ENCODE results near the gene MS4A3.
"Not testable (repeated sequence)": the region's sequence is repeated elsewhere in the genome, so short reads cannot be mapped to it uniquely, and the experiment has no call there.

MS4A3 gene

DNA sequence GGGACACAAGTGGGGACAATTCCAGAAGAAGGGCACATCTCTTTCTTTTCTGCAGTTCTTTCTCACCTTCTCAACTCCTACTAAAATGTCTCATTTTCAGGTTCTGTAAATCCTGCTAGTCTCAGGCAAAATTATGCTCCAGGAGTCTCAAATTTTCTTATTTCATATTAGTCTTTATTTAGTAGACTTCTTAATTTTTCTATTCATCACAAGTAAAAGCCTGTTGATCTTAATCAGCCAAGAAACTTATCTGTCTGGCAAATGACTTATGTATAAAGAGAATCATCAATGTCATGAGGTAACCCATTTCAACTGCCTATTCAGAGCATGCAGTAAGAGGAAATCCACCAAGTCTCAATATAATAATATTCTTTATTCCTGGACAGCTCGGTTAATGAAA is 31.9 kb downstream of the MS4A3 start, which contains the start of gene MS4A2:
Gene MS4A2 (plus strand): TSS at position 301 of the 400 bp plus-strand sequence. CDS start 102 bp downstream, outside the sequence.
- no peak within 1 kb of the TSS for H2AFZ ChIP-seq (ENCODE audit: low read length, unreplicated experiment)

DNA sequence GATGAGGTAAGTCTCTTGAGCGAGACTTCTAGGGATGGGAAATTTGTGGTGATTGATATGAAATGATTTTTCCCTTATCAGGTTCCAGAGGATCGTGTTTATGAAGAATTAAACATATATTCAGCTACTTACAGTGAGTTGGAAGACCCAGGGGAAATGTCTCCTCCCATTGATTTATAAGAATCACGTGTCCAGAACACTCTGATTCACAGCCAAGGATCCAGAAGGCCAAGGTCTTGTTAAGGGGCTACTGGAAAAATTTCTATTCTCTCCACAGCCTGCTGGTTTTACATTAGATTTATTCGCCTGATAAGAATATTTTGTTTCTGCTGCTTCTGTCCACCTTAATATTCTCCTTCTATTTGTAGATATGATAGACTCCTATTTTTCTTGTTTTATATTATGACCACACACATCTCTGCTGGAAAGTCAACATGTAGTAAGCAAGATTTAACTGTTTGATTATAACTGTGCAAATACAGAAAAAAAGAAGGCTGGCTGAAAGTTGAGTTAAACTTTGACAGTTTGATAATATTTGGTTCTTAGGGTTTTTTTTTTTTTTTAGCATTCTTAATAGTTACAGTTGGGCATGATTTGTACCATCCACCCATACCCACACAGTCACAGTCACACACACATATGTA is 39.1 kb downstream of the MS4A3 start:
- Histone ChIP-seq H3K79me2 (ENCODE audit: control insufficient read depth, insufficient read depth, low read length, unreplicated experiment) (no peaks in the 10 kb centered on the region), H3K36me3 (ENCODE audit: insufficient read depth, low read length) (no peaks in the 10 kb centered on the region), H3K4me3 (ENCODE audit: low read depth, low read length) (no peak overlapping the region), H3K27me3 (ENCODE audit: insufficient read depth, low read length) (no peaks in the 10 kb centered on the region), H3K27ac (ENCODE audit: low read depth, low read length) (no peak overlapping the region), H3K4me1 (ENCODE audit: control insufficient read depth, insufficient read depth, low read length, unreplicated experiment) (no peaks in the 10 kb centered on the region), H2AFZ (ENCODE audit: low read length, unreplicated experiment) (no peak overlapping the region)

More for the DNA sequence above, 31.9 kb downstream of the MS4A3 start, which contains the start of gene MS4A2:
- Histone ChIP-seq H3K4me1 (ENCODE audit: control insufficient read depth, insufficient read depth, low read length, unreplicated experiment) (no peaks in the 10 kb centered on the region), H3K4me3 (ENCODE audit: low read depth, low read length) (no peak within 1 kb of the TSS), H3K79me2 (ENCODE audit: control insufficient read depth, insufficient read depth, low read length, unreplicated experiment) (no peaks in the 10 kb centered on the region), H3K27me3 (ENCODE audit: insufficient read depth, low read length) (no peaks in the 10 kb centered on the region), H3K36me3 (ENCODE audit: insufficient read depth, low read length) (no peaks in the 10 kb centered on the region), H3K27ac (ENCODE audit: low read depth, low read length) (no peak within 1 kb of the TSS)

DNA sequence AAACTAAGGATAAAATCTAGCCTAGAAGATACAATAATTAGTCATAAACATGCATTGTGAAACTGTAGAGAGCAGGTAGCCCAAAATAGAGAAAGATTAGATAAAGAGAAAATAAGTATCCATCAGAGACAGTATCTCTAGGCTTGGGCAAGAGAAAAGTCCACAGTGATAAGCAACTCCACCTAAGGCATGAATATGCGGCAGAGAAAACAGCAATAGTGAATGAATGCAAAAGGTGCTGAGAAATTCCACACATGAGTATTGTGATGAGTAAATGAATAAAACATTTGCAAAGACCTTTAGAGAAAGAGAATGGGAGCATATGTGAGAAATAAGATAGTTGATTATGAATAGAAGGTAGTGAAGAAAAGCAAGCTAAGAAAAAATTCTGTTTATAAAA is 40.7 kb downstream of the MS4A3 start:
- Histone ChIP-seq H3K27me3 (ENCODE audit: insufficient read depth, low read length) (no peaks in the 10 kb centered on the region), H2AFZ (ENCODE audit: low read length, unreplicated experiment) (no peak overlapping the region), H3K27ac (ENCODE audit: low read depth, low read length) (no peak overlapping the region), H3K4me3 (ENCODE audit: low read depth, low read length) (no peak overlapping the region), H3K36me3 (ENCODE audit: insufficient read depth, low read length) (no peaks in the 10 kb centered on the region), H3K4me1 (ENCODE audit: control insufficient read depth, insufficient read depth, low read length, unreplicated experiment) (no peaks in the 10 kb centered on the region), H3K79me2 (ENCODE audit: control insufficient read depth, insufficient read depth, low read length, unreplicated experiment) (no peaks in the 10 kb centered on the region)

- no peaks in the 10 kb centered on the region for H3K36me3 ChIP-seq (ENCODE audit: insufficient read depth, low read length)
- no peaks in the 10 kb centered on the region for H3K27me3 ChIP-seq (ENCODE audit: insufficient read depth, low read length)
- no peak overlapping the region for H3K4me3 ChIP-seq (ENCODE audit: low read depth, low read length)
- no peaks in the 10 kb centered on the region for H3K79me2 ChIP-seq (ENCODE audit: control insufficient read depth, insufficient read depth, low read length, unreplicated experiment)
- no peak overlapping the region for H2AFZ ChIP-seq (ENCODE audit: low read length, unreplicated experiment)
- H3K27ac ChIP-seq (ENCODE audit: low read depth, low read length) = no peak overlapping the region
- H3K4me1 ChIP-seq (ENCODE audit: control insufficient read depth, insufficient read depth, low read length, unreplicated experiment) = no peaks in the 10 kb centered on the region
Measured at GRCh38 chr11:60098508-60098907, 42.0 kb downstream of the MS4A3 start.

GRCh38 chr11:60100516-60100915 is 44.1 kb downstream of the MS4A3 start:
- Histone ChIP-seq H3K4me3 (ENCODE audit: low read depth, low read length) (no peak overlapping the region), H3K27me3 (ENCODE audit: insufficient read depth, low read length) (no peaks in the 10 kb centered on the region), H3K36me3 (ENCODE audit: insufficient read depth, low read length) (no peaks in the 10 kb centered on the region), H2AFZ (ENCODE audit: low read length, unreplicated experiment) (no peak overlapping the region), H3K79me2 (ENCODE audit: control insufficient read depth, insufficient read depth, low read length, unreplicated experiment) (no peaks in the 10 kb centered on the region), H3K4me1 (ENCODE audit: control insufficient read depth, insufficient read depth, low read length, unreplicated experiment) (no peaks in the 10 kb centered on the region), H3K27ac (ENCODE audit: low read depth, low read length) (no peak overlapping the region)

GRCh38 chr11:60101368-60101767 is 44.9 kb downstream of the MS4A3 start:
- H3K4me1 ChIP-seq (ENCODE audit: control insufficient read depth, insufficient read depth, low read length, unreplicated experiment); H3K4me3 ChIP-seq (ENCODE audit: low read depth, low read length); H3K36me3 ChIP-seq (ENCODE audit: insufficient read depth, low read length); H3K27ac ChIP-seq (ENCODE audit: low read depth, low read length); H3K27me3 ChIP-seq (ENCODE audit: insufficient read depth, low read length); H2AFZ ChIP-seq (ENCODE audit: low read length, unreplicated experiment); H3K79me2 ChIP-seq (ENCODE audit: control insufficient read depth, insufficient read depth, low read length, unreplicated experiment): not testable (repeated sequence)

GRCh38 chr11:60104471-60105115 is 48.1 kb downstream of the MS4A3 start:
- H3K4me1 ChIP-seq (ENCODE audit: control insufficient read depth, insufficient read depth, low read length, unreplicated experiment); H3K4me3 ChIP-seq (ENCODE audit: low read depth, low read length); H3K79me2 ChIP-seq (ENCODE audit: control insufficient read depth, insufficient read depth, low read length, unreplicated experiment); H3K27me3 ChIP-seq (ENCODE audit: insufficient read depth, low read length); H2AFZ ChIP-seq (ENCODE audit: low read length, unreplicated experiment); H3K27ac ChIP-seq (ENCODE audit: low read depth, low read length); H3K36me3 ChIP-seq (ENCODE audit: insufficient read depth, low read length): not testable (repeated sequence)

GRCh38 chr11:60108631-60109030 is 52.2 kb downstream of the MS4A3 start:
- not testable (repeated sequence) for H3K79me2 ChIP-seq (ENCODE audit: control insufficient read depth, insufficient read depth, low read length, unreplicated experiment); H3K27ac ChIP-seq (ENCODE audit: low read depth, low read length); H3K27me3 ChIP-seq (ENCODE audit: insufficient read depth, low read length); H3K4me3 ChIP-seq (ENCODE audit: low read depth, low read length); H3K36me3 ChIP-seq (ENCODE audit: insufficient read depth, low read length); H3K4me1 ChIP-seq (ENCODE audit: control insufficient read depth, insufficient read depth, low read length, unreplicated experiment); H2AFZ ChIP-seq (ENCODE audit: low read length, unreplicated experiment)

DNA sequence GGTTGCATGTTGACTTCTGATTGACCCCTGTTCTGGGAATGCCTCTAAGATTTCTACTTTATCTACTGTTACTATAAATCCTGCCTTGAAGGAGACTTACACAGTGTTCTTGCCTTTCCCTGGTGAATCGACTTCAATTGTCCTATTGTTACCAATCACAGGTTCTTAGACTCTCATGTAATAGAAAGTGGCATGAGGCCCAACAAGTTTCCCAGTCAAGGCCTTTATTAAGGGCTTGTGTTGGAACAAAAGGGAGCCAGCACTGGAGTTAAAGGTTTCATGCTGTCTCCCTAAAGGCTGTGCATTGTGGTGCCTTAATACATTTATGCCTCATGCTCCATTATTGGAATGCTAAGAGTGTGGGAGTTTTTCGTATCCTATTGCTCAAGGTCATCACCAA is 55.3 kb downstream of the MS4A3 start:
- Histone ChIP-seq H3K27me3 (ENCODE audit: insufficient read depth, low read length) (no peaks in the 10 kb centered on the region), H3K79me2 (ENCODE audit: control insufficient read depth, insufficient read depth, low read length, unreplicated experiment) (no peaks in the 10 kb centered on the region), H3K27ac (ENCODE audit: low read depth, low read length) (no peak overlapping the region)

DNA sequence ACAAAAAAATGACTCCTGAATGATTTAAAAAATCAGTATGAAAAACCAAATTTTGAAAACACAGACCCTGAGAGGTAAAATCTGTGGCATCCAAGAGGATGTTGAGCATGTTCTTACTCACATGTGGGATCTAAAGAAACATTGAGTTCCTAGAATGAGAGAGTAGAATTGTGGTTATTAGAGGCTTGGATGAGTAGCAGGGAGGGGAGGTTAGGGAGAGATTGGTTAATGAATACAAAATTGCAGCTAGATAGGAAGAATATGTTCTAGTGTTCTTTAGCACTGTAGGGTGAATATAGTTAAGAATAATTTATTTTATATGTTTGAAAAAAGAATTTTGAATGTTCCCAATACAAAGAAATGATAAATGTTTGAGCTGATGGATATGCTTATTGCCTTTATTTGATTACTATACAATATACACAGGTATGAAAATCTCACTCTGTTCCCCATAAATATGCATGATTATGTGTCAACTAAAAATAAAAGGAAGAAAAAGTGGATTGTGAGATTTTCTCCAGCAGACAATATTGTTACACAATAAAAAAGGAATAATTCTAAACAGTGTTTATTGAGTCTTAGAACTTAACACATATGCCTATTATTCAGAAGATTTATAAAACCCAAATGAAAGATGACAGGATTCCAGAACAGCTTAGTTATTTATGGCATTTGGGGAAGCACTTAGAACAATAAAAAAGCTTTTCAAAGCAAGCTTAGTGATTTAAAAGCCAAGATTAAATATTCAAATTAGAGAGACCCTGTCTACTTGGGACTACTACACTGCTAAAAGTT is 60.7 kb downstream of the MS4A3 start:
- Histone ChIP-seq H3K27ac (ENCODE audit: low read depth, low read length) (no peak overlapping the region), H3K27me3 (ENCODE audit: insufficient read depth, low read length) (no peaks in the 10 kb centered on the region), H3K79me2 (ENCODE audit: control insufficient read depth, insufficient read depth, low read length, unreplicated experiment) (no peaks in the 10 kb centered on the region), H3K36me3 (ENCODE audit: insufficient read depth, low read length) (no peaks in the 10 kb centered on the region), H3K4me3 (ENCODE audit: low read depth, low read length) (no peak overlapping the region), H3K4me1 (ENCODE audit: control insufficient read depth, insufficient read depth, low read length, unreplicated experiment) (no peaks in the 10 kb centered on the region), H2AFZ (ENCODE audit: low read length, unreplicated experiment) (no peak overlapping the region)

More for the DNA sequence above, 55.3 kb downstream of the MS4A3 start:
- Histone ChIP-seq H2AFZ (ENCODE audit: low read length, unreplicated experiment) (no peak overlapping the region), H3K4me1 (ENCODE audit: control insufficient read depth, insufficient read depth, low read length, unreplicated experiment) (no peaks in the 10 kb centered on the region), H3K4me3 (ENCODE audit: low read depth, low read length) (no peak overlapping the region), H3K36me3 (ENCODE audit: insufficient read depth, low read length) (no peaks in the 10 kb centered on the region)
